ENCODE measurements around the gene CACNA1S.

DNA sequence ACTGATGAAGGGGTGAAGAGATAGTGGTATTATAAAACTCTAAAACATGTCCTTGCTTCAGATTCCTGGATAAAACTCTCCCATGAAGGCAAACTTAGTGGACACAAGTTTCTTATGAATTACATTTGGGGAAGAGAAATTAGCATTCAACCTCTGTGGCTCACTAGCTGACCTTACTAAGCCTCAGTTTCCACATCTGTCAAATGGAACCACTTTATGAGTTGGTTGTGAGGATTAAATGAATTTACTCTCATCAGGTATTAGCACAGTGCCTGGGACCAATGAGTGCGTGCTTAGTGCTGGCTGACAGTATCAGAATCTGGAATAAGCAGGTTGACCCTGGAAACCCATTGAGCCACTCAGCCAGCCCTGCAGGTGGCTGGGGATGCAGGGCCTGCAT lies 2.6 kb downstream of the CACNA1S start:
- TF ChIP-seq, protein P1, sequence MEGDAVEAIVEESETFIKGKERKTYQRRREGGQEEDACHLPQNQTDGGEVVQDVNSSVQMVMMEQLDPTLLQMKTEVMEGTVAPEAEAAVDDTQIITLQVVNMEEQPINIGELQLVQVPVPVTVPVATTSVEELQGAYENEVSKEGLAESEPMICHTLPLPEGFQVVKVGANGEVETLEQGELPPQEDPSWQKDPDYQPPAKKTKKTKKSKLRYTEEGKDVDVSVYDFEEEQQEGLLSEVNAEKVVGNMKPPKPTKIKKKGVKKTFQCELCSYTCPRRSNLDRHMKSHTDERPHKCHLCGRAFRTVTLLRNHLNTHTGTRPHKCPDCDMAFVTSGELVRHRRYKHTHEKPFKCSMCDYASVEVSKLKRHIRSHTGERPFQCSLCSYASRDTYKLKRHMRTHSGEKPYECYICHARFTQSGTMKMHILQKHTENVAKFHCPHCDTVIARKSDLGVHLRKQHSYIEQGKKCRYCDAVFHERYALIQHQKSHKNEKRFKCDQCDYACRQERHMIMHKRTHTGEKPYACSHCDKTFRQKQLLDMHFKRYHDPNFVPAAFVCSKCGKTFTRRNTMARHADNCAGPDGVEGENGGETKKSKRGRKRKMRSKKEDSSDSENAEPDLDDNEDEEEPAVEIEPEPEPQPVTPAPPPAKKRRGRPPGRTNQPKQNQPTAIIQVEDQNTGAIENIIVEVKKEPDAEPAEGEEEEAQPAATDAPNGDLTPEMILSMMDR (IDR thresholded peaks at IDR 0.05) = no peak
- TF ChIP-seq, protein P2, sequence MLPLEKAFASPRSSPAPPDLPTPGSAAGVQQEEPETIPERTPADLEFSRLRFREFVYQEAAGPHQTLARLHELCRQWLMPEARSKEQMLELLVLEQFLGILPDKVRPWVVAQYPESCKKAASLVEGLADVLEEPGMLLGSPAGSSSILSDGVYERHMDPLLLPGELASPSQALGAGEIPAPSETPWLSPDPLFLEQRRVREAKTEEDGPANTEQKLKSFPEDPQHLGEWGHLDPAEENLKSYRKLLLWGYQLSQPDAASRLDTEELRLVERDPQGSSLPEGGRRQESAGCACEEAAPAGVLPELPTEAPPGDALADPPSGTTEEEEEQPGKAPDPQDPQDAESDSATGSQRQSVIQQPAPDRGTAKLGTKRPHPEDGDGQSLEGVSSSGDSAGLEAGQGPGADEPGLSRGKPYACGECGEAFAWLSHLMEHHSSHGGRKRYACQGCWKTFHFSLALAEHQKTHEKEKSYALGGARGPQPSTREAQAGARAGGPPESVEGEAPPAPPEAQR (CRISPR knock-in tag; IDR thresholded peaks at IDR 0.05) = no peak
- TF ChIP-seq, protein P3, sequence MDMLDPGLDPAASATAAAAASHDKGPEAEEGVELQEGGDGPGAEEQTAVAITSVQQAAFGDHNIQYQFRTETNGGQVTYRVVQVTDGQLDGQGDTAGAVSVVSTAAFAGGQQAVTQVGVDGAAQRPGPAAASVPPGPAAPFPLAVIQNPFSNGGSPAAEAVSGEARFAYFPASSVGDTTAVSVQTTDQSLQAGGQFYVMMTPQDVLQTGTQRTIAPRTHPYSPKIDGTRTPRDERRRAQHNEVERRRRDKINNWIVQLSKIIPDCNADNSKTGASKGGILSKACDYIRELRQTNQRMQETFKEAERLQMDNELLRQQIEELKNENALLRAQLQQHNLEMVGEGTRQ (CRISPR knock-in tag; IDR thresholded peaks at IDR 0.05) = no peak

Data from WTC11 (cell line).